ENCODE results near the gene SLC13A2. TPM values are rescaled to one million over a fixed set of nuclear protein-coding genes. Genes with fewer than 3 reads are reported as not detected.

SLC13A2 gene
- polyA plus RNA-seq, 2 donors: 0.02 TPM; not detected in 1

- no peak overlapping the region for H3K27ac ChIP-seq (ENCODE audit: low read depth in 2 of 2, low read length in 1 of 2)
- H3K9me3 ChIP-seq (ENCODE audit: control insufficient read depth in 2 of 2, insufficient read depth in 1 of 2, low read depth in 1 of 2, low read length in 1 of 2): no peaks in the 10 kb centered on the region
- H3K4me3 ChIP-seq (ENCODE audit: low read depth in 1 of 2, low read length in 2 of 2): no peak overlapping the region
- WGBS, 2 donors: 87 to 90% methylated on average over 14 of the region's 14 CpGs
- peaks cover 0 to 3% of the 10 kb centered on the region in 2 donors for H3K36me3 ChIP-seq (ENCODE audit: control insufficient read depth in 2 of 2, insufficient read depth in 2 of 2, low read length in 1 of 2)
- H3K27me3 ChIP-seq (ENCODE audit: control insufficient read depth in 1 of 2, insufficient read depth in 2 of 2, low read length in 2 of 2): no peaks in the 10 kb centered on the region
- H3K4me1 ChIP-seq (ENCODE audit: control insufficient read depth in 2 of 2, insufficient read depth in 2 of 2, low read length in 1 of 2): peaks cover 0 to 11% of the 10 kb centered on the region in 2 donors
Observed at GRCh38 chr17:28538296-28538895, 65.0 kb downstream of the SLC13A2 start.

GRCh38 chr17:28540231-28540630 lies 66.8 kb downstream of the SLC13A2 start:
- no peaks in the 10 kb centered on the region for H3K36me3 ChIP-seq (ENCODE audit: control insufficient read depth in 2 of 2, insufficient read depth in 2 of 2, low read length in 1 of 2)
- 70 to 74% methylated on average over 4 of the region's 4 CpGs for WGBS, 2 donors
- H3K4me3 ChIP-seq (ENCODE audit: low read depth in 1 of 2, low read length in 2 of 2): no peak overlapping the region
- no peaks in the 10 kb centered on the region for H3K27me3 ChIP-seq (ENCODE audit: control insufficient read depth in 1 of 2, insufficient read depth in 2 of 2, low read length in 2 of 2)
- peaks cover 0 to 2% of the 10 kb centered on the region in 2 donors for H3K4me1 ChIP-seq (ENCODE audit: control insufficient read depth in 2 of 2, insufficient read depth in 2 of 2, low read length in 1 of 2)
- H3K27ac ChIP-seq (ENCODE audit: low read depth in 2 of 2, low read length in 1 of 2): no peak overlapping the region
- no peaks in the 10 kb centered on the region for H3K9me3 ChIP-seq (ENCODE audit: control insufficient read depth in 2 of 2, insufficient read depth in 1 of 2, low read depth in 1 of 2, low read length in 1 of 2)

GRCh38 chr17:28541439-28541838 lies 68.0 kb downstream of the SLC13A2 start:
- H3K27ac ChIP-seq (ENCODE audit: low read depth in 2 of 2, low read length in 1 of 2): no peak overlapping the region
- H3K36me3 ChIP-seq (ENCODE audit: control insufficient read depth in 2 of 2, insufficient read depth in 2 of 2, low read length in 1 of 2): no peaks in the 10 kb centered on the region
- H3K4me1 ChIP-seq (ENCODE audit: control insufficient read depth in 2 of 2, insufficient read depth in 2 of 2, low read length in 1 of 2): peaks cover 0 to 2% of the 10 kb centered on the region in 2 donors
- 66 to 78% methylated on average over 4 of the region's 4 CpGs for WGBS, 2 donors
- no peaks in the 10 kb centered on the region for H3K9me3 ChIP-seq (ENCODE audit: control insufficient read depth in 2 of 2, insufficient read depth in 1 of 2, low read depth in 1 of 2, low read length in 1 of 2)
- no peak overlapping the region for H3K4me3 ChIP-seq (ENCODE audit: low read depth in 1 of 2, low read length in 2 of 2)
- H3K27me3 ChIP-seq (ENCODE audit: control insufficient read depth in 1 of 2, insufficient read depth in 2 of 2, low read length in 2 of 2): no peaks in the 10 kb centered on the region

GRCh38 chr17:28544402-28545140 lies 71.1 kb downstream of the SLC13A2 start:
- no peaks in the 10 kb centered on the region for H3K9me3 ChIP-seq (ENCODE audit: control insufficient read depth in 2 of 2, insufficient read depth in 1 of 2, low read depth in 1 of 2, low read length in 1 of 2)
- no peaks in the 10 kb centered on the region for H3K27me3 ChIP-seq (ENCODE audit: control insufficient read depth in 1 of 2, insufficient read depth in 2 of 2, low read length in 2 of 2)
- H3K36me3 ChIP-seq (ENCODE audit: control insufficient read depth in 2 of 2, insufficient read depth in 2 of 2, low read length in 1 of 2): peaks cover 0 to 7% of the 10 kb centered on the region in 2 donors
- H3K4me3 ChIP-seq (ENCODE audit: low read depth in 1 of 2, low read length in 2 of 2): no peak overlapping the region
- WGBS, 2 donors: 72 to 73% methylated on average over 4 of the region's 4 CpGs
- H3K27ac ChIP-seq (ENCODE audit: low read depth in 2 of 2, low read length in 1 of 2): no peak overlapping the region
- H3K4me1 ChIP-seq (ENCODE audit: control insufficient read depth in 2 of 2, insufficient read depth in 2 of 2, low read length in 1 of 2): peaks cover 0 to 2% of the 10 kb centered on the region in 2 donors

GRCh38 chr17:28545141-28545503 lies 71.7 kb downstream of the SLC13A2 start:
- no peak overlapping the region for H3K27ac ChIP-seq (ENCODE audit: low read depth in 2 of 2, low read length in 1 of 2)
- no peaks in the 10 kb centered on the region for H3K27me3 ChIP-seq (ENCODE audit: control insufficient read depth in 1 of 2, insufficient read depth in 2 of 2, low read length in 2 of 2)
- WGBS, 2 donors: 84 to 90% methylated on average over 2 of the region's 2 CpGs

GRCh38 chr17:28545787-28546415 lies 72.5 kb downstream of the SLC13A2 start:
- Histone ChIP-seq H3K36me3 (ENCODE audit: control insufficient read depth in 2 of 2, insufficient read depth in 2 of 2, low read length in 1 of 2) (peaks cover 0 to 7% of the 10 kb centered on the region in 2 donors), H3K4me1 (ENCODE audit: control insufficient read depth in 2 of 2, insufficient read depth in 2 of 2, low read length in 1 of 2) (peaks cover under 1 to 2% of the 10 kb centered on the region in 2 donors)

More at GRCh38 chr17:28545141-28545503, 71.7 kb downstream of the SLC13A2 start:
- no peak overlapping the region for H3K4me3 ChIP-seq (ENCODE audit: low read depth in 1 of 2, low read length in 2 of 2)
- peaks cover 0 to 2% of the 10 kb centered on the region in 2 donors for H3K4me1 ChIP-seq (ENCODE audit: control insufficient read depth in 2 of 2, insufficient read depth in 2 of 2, low read length in 1 of 2)
- peaks cover 0 to 7% of the 10 kb centered on the region in 2 donors for H3K36me3 ChIP-seq (ENCODE audit: control insufficient read depth in 2 of 2, insufficient read depth in 2 of 2, low read length in 1 of 2)
- H3K9me3 ChIP-seq (ENCODE audit: control insufficient read depth in 2 of 2, insufficient read depth in 1 of 2, low read depth in 1 of 2, low read length in 1 of 2): no peaks in the 10 kb centered on the region

GRCh38 chr17:28547096-28547622 lies 73.7 kb downstream of the SLC13A2 start:
- 93% methylated on average over 14 of the region's 14 CpGs for WGBS, 2 donors
- Histone ChIP-seq H3K4me1 (ENCODE audit: control insufficient read depth in 2 of 2, insufficient read depth in 2 of 2, low read length in 1 of 2) (peaks cover 3 to 4% of the 10 kb centered on the region in 2 donors), H3K27ac (ENCODE audit: low read depth in 2 of 2, low read length in 1 of 2) (no peak overlapping the region)

More at GRCh38 chr17:28545787-28546415, 72.5 kb downstream of the SLC13A2 start:
- H3K4me3 ChIP-seq (ENCODE audit: low read depth in 1 of 2, low read length in 2 of 2): no peak overlapping the region
- no peaks in the 10 kb centered on the region for H3K9me3 ChIP-seq (ENCODE audit: control insufficient read depth in 2 of 2, insufficient read depth in 1 of 2, low read depth in 1 of 2, low read length in 1 of 2)
- no peaks in the 10 kb centered on the region for H3K27me3 ChIP-seq (ENCODE audit: control insufficient read depth in 1 of 2, insufficient read depth in 2 of 2, low read length in 2 of 2)
- no peak overlapping the region for H3K27ac ChIP-seq (ENCODE audit: low read depth in 2 of 2, low read length in 1 of 2)
- 74 to 76% methylated on average over 6 of the region's 6 CpGs for WGBS, 2 donors

More at GRCh38 chr17:28547096-28547622, 73.7 kb downstream of the SLC13A2 start:
- Histone ChIP-seq H3K27me3 (ENCODE audit: control insufficient read depth in 1 of 2, insufficient read depth in 2 of 2, low read length in 2 of 2) (no peaks in the 10 kb centered on the region), H3K9me3 (ENCODE audit: control insufficient read depth in 2 of 2, insufficient read depth in 1 of 2, low read depth in 1 of 2, low read length in 1 of 2) (no peaks in the 10 kb centered on the region), H3K36me3 (ENCODE audit: control insufficient read depth in 2 of 2, insufficient read depth in 2 of 2, low read length in 1 of 2) (peaks cover 0 to 7% of the 10 kb centered on the region in 2 donors), H3K4me3 (ENCODE audit: low read depth in 1 of 2, low read length in 2 of 2) (no peak overlapping the region)

Other genes starting within 250 kb of the SLC13A2 start
- 1 to 10 TPM; 7.4 to 8.9 TPM for gene TMEM97, start 154.4 kb upstream of the SLC13A2 start, polyA plus RNA-seq
- 10 to 100 TPM; 23.3 to 35.7 TPM for gene IFT20, start 138.2 kb upstream of the SLC13A2 start, polyA plus RNA-seq
- 10 to 100 TPM in 1 of 2 donors, 1 to 10 TPM in 1; 9.7 to 22.6 TPM for gene TNFAIP1, start 137.9 kb upstream of the SLC13A2 start, polyA plus RNA-seq
- gene POLDIP2, start 116.1 kb upstream of the SLC13A2 start, polyA plus RNA-seq: 10 to 100 TPM; 29.8 to 69.3 TPM
- gene SEBOX, start 108.4 kb upstream of the SLC13A2 start, polyA plus RNA-seq: not detected
- under 1 TPM; 0.22 to 0.51 TPM for gene VTN, start 103.3 kb upstream of the SLC13A2 start, polyA plus RNA-seq
- gene SARM1, start 102.0 kb upstream of the SLC13A2 start, polyA plus RNA-seq: 1 to 10 TPM; 3.0 to 4.4 TPM
- 1 to 10 TPM in 1 of 2 donors, under 1 TPM in 1; 0.86 to 1.6 TPM for gene SLC46A1, start 67.4 kb upstream of the SLC13A2 start, polyA plus RNA-seq
- 10 to 100 TPM in 1 of 2 donors, 1 to 10 TPM in 1; 8.8 to 10.6 TPM for gene FOXN1, start 32.7 kb downstream of the SLC13A2 start, polyA plus RNA-seq
- gene UNC119, start 79.0 kb downstream of the SLC13A2 start, polyA plus RNA-seq: 10 to 100 TPM; 15.3 to 20.1 TPM
- 10 to 100 TPM in 1 of 2 donors, 1 to 10 TPM in 1; 9.8 to 30.7 TPM for gene PIGS, start 97.9 kb downstream of the SLC13A2 start, polyA plus RNA-seq
- 10 to 100 TPM; 21.3 to 24.0 TPM for gene ALDOC, start 103.3 kb downstream of the SLC13A2 start, polyA plus RNA-seq
- gene SPAG5, start 125.4 kb downstream of the SLC13A2 start, polyA plus RNA-seq: 10 to 100 TPM; 11.6 to 19.7 TPM
- gene RSKR, start 140.5 kb downstream of the SLC13A2 start, polyA plus RNA-seq: 1 to 10 TPM; 2.0 to 6.7 TPM
- gene BLTP2, start 171.5 kb downstream of the SLC13A2 start, polyA plus RNA-seq: 10 to 100 TPM; 19.2 to 23.5 TPM
- gene SDF2, start 188.3 kb downstream of the SLC13A2 start, polyA plus RNA-seq: 10 to 100 TPM; 20.7 to 40.6 TPM
- gene SUPT6H, start 188.6 kb downstream of the SLC13A2 start, polyA plus RNA-seq: 10 to 100 TPM; 21.4 to 29.2 TPM
- gene PROCA1, start 238.2 kb downstream of the SLC13A2 start, polyA plus RNA-seq: 1 to 10 TPM in 1 of 2 donors, under 1 TPM in 1; 0.59 to 2.0 TPM
- gene RAB34, start 244.2 kb downstream of the SLC13A2 start, polyA plus RNA-seq: 10 to 100 TPM; 31.5 to 42.2 TPM
- 1,000 to 10,000 TPM in 1 of 2 donors, 100 to 1,000 TPM in 1; 745 to 1,436 TPM for gene RPL23A, start 246.3 kb downstream of the SLC13A2 start, polyA plus RNA-seq